Ovary (tissue), 10 donors: ENCODE measurements around the gene SH3BP5L. TPM values are rescaled to one million over a fixed set of nuclear protein-coding genes. Genes with fewer than 3 reads are reported as not detected.

Source experiments
- DNase-seq, 5 donors: peaks; one replicate each; pipeline ENCODE4 v3.0.0-alpha.2; 2019 to 2020
- H3K27ac ChIP-seq, 2 donors: fragments of 200-600 bp; one replicate each; pipeline versions ENCODE4 v1.5.1 to v1.8.0; 2019 to 2022
- H3K27me3 ChIP-seq: fragments of 200-600 bp; one replicate; pipeline ENCODE4 v1.8.0; 2022
- H3K36me3 ChIP-seq: fragments of 200-600 bp; sonication (generic); one replicate; pipeline ENCODE4 v1.5.1; 2019
- H3K4me1 ChIP-seq: one replicate; pipeline ENCODE4 v1.8.1; 2013; ENCODE audit warnings: mild to moderate bottlenecking, moderate library complexity; ENCODE audit not compliant: insufficient read depth
- H3K4me3 ChIP-seq: fragments of 200-600 bp; sonication (generic); one replicate; pipeline ENCODE4 v1.5.1; 2017
- H3K9me3 ChIP-seq, 2 donors: fragments of 200-600 bp in 1 of 2; sonication (generic) in 1 of 2; one replicate each; pipeline versions ENCODE4 v1.5.1 to v1.8.1; 2013 to 2019; ENCODE audit warnings: mild to moderate bottlenecking in 1 of 2, moderate library complexity in 1 of 2
- EP300 ChIP-seq: sonication (generic); formaldehyde crosslinking; IDR thresholded peaks from one replicate; pipeline ENCODE4 v1.6.1; 2017; ENCODE audit warnings: antibody characterized with exemption
- POLR2A ChIP-seq: fragments of 450-650 bp; IDR thresholded peaks from one replicate; pipeline ENCODE4 v1.6.1; 2017; ENCODE audit warnings: antibody characterized with exemption, mild to moderate bottlenecking, moderate library complexity
- WGBS, 3 donors: extraction: QIAGEN DNeasy Blood & Tissue Kit in 1 of 3; methylation state at CpG; one replicate each; pipeline versions ENCODE4 v1.1.5 to v1.1.7; 2013 to 2017; 5-methylcytosine and 5-hydroxymethylcytosine counted together
- intact Hi-C, 4 donors: fragments of 100-400 bp; cut with DNase I; formaldehyde crosslinking; loops; one replicate each; pipeline versions ENCODE4 v1.11.0 to v1.15.1; 2022 to 2023
- long read RNA-seq, 3 donors: library from polyadenylated mRNA in 2 of 3; unstranded in 2 of 3; transcript quantifications; one replicate each; pipeline ENCODE4 v2.0.0 and lab custom pipeline, GENCODE V29; 2021 to 2026
- polyA plus RNA-seq, 2 donors: library from polyadenylated mRNA; stranded (reverse); fragments of 200-250 nt in 1 of 2; fragments of 350-450 nt in 1 of 2; fragmentation: Illumina TruSeq in 1 of 2; extraction: RNeasy Lipid Tissue Mini Kit (QIAGEN cat#74804) in 1 of 2; gene quantifications; one replicate each; pipeline ENCODE4 v1.2.3, GENCODE V29; 2013 to 2014
- total RNA-seq, 7 donors: library from RNA; depleted of rRNA in 2 of 7; stranded (reverse); fragments of >200 nt in 2 of 7; fragmentation: NEBNext Ultra II Directional in 3 of 7; extraction: Animal tissue kit (Norgen Biotek cat#: 25700) in 3 of 7; gene quantifications; one replicate each; pipeline versions ENCODE4 v1.1.0 to v1.2.4, GENCODE V29; 2016 to 2023
- TF ChIP-seq, protein P1 (sequence below), 3 donors: fragments of 450-650 bp in 2 of 3; fragments of 200-600 bp in 1 of 3; IDR thresholded peaks; one replicate each; pipeline versions ENCODE4 v1.5.1 to v1.8.0; 2016 to 2022; ENCODE audit warnings: antibody characterized with exemption in 3 of 3, mild to moderate bottlenecking in 1 of 3
- donor health status: DM: no; HTN: no; CAD: no; lungs with moderate emphysema.
- donor health status: DM: no; HTN: no; CAD: no.
- donor health status: Bipolar disorder and iron deficiency.
- donor health status: DM: yes; HTN: yes; CAD: no.
- donor health status: DM: no; HTN: no; CAD: no.
- donor health status: DM: yes; HTN: yes; CAD: no.

The SH3BP5L gene
- total RNA-seq (10 to 100 TPM in 6 of 7 donors, 1 to 10 TPM in 1; 9.4 to 16.8 (median 13.9) TPM), polyA plus RNA-seq (10 to 100 TPM in 1 of 2 donors, 1 to 10 TPM in 1; 8.1 to 13.8 TPM)
- long read RNA-seq, donor 1, partial matches to known transcripts: 3 of 3 reads
- long read RNA-seq, donor 1, other reads (novel, unspliced or antisense): 0 of 3 reads
- long read RNA-seq, donor 2, transcript SH3BP5L-201 (7 exons, 3,861 nt): major isoform, 7 of 14 reads
- long read RNA-seq, donor 2, partial matches to known transcripts: 6 of 14 reads
- long read RNA-seq, donor 2, other reads (novel, unspliced or antisense): 0 of 14 reads
- long read RNA-seq, donor 3, partial matches to known transcripts: 1 of 1 reads
- long read RNA-seq, donor 3, other reads (novel, unspliced or antisense): 0 of 1 reads

DNA sequence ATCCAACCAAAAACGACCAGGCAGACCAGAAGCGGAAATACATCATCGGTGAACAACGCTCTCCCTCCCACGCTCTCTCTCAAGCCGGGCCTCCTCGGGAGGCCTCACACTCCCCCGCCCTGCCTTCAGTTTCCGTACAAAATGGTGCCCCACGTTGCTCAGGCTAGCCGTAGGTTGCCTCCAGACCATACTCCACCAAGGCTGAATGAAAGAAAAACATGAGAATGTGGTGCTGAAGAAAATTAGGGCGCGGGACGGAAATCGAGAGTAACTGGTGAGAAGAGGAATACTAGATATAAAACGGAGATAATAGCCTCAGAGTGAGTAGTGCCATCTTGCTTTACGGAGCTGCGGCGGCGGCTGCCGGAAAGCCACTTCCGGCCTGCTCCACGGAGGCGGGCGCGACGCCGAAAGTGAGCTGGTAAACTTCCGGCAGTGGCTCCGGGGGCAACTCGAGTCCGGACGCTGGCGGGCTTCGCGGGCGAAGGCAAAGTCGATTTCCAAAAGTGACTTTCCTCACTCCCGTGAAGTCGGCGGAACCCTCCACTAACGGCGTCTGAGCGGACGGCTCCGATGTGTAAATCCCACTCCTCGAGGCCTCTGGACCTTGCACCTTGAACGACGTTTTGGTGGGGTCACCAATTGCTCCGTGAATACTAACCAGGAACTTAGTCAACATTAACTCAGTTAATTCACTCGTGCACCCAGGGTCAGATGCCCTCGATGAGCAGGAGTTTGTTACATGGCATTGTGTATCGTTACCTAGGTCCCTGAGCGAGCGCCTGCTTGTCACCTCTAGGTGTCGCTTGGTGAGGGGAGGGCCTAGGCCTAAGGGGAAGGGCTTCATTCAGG is at the start of gene SH3BP5L:
SH3BP5L (minus strand) TSS at position 7 of the 852 bp plus-strand sequence. CDS start 980 bp downstream, outside the sequence.
- DNase-seq: peak; percentile 91 to 94 (median 93)
- 0% methylated on average over 56 of the region's 56 CpGs for WGBS, 3 donors
- no peaks in the 10 kb centered on the region for H3K27me3 ChIP-seq
- TF ChIP-seq EP300: no peak
- TF ChIP-seq, protein P1, sequence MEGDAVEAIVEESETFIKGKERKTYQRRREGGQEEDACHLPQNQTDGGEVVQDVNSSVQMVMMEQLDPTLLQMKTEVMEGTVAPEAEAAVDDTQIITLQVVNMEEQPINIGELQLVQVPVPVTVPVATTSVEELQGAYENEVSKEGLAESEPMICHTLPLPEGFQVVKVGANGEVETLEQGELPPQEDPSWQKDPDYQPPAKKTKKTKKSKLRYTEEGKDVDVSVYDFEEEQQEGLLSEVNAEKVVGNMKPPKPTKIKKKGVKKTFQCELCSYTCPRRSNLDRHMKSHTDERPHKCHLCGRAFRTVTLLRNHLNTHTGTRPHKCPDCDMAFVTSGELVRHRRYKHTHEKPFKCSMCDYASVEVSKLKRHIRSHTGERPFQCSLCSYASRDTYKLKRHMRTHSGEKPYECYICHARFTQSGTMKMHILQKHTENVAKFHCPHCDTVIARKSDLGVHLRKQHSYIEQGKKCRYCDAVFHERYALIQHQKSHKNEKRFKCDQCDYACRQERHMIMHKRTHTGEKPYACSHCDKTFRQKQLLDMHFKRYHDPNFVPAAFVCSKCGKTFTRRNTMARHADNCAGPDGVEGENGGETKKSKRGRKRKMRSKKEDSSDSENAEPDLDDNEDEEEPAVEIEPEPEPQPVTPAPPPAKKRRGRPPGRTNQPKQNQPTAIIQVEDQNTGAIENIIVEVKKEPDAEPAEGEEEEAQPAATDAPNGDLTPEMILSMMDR (IDR thresholded peaks at IDR 0.05): peak; percentile 21 to 58 (median 45)
- TF ChIP-seq POLR2A: peak; percentile 92
- intact Hi-C loops: no loop called here
- H3K36me3 ChIP-seq: no peaks in the 10 kb centered on the region
- peak within 1 kb of the TSS; percentile 85 for H3K4me3 ChIP-seq
- peaks cover 23% of the 10 kb centered on the region for H3K4me1 ChIP-seq
- H3K27ac ChIP-seq: peak within 1 kb of the TSS; percentile 85
- no peaks in the 10 kb centered on the region for H3K9me3 ChIP-seq

DNA sequence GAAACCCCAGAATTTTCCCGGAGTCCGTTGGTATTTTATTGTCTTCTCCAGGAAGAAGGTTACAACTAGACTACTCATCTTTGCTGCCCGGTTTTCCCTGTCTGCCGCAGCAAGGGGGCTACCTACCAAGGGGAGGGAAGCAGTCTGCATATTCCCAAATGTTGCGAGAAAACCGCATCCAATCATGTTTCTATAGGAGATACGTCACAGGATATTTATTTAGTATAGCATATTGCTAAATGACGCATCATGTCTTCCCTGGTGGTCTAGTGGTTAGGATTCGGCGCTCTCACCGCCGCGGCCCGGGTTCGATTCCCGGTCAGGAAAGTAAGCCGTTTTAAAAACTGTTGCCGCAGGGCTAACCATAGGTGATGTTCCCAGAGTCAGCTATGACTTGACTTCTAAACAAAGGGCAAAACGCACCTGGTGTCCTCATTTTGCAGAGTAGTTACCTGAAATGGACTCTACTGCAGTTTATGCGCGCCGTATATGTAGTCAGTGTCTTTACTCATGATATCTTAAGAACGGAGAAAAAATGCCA is 48.3 kb upstream of the SH3BP5L start:
- 3 to 4% (median 4%) methylated on average over 23 of the region's 23 CpGs for WGBS, 3 donors

DNA sequence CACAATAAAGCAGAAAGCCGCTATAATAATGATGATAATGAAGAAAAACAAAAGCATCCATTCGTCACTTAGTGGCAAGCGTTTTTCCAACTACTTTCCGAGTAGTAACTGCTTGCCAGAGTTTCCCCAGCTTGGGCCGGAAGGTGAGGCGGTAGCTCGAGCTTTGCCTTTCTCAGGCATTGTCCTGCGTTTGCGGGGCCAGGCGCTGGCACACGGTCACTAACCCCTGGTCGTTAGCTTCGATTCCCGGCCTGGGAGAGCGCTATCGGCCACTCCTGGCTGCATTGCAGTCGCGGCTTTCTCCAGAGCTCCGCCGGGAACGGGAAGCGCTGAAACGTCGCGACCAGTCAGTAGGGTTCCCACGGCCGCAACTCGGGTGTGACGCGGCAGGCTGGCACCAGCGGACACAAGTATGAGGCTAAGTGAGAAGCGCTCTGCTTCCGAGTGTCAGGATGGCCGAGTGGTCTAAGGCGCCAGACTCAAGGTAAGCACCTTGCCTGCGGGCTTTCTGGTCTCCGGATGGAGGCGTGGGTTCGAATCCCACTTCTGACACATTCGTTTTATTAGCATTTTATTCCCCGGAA is 47.8 kb upstream of the SH3BP5L start:
- peak; percentile 50 for TF ChIP-seq POLR2A
- TF ChIP-seq, protein P1 (IDR thresholded peaks at IDR 0.05): no peak
- peak overlapping the region; percentile 69 for H3K4me3 ChIP-seq
- no peaks in the 10 kb centered on the region for H3K4me1 ChIP-seq
- H3K27ac ChIP-seq: peak overlapping the region; percentile 94 to 95
- peak; percentile 95 to 98 (median 97) for DNase-seq
- no peaks in the 10 kb centered on the region for H3K9me3 ChIP-seq
- intact Hi-C loops: no loop called here
- H3K27me3 ChIP-seq: no peaks in the 10 kb centered on the region
- H3K36me3 ChIP-seq: no peaks in the 10 kb centered on the region
- 0 to 1% (median 0%) methylated on average over 41 of the region's 41 CpGs for WGBS, 3 donors

More for the DNA sequence above, 48.3 kb upstream of the SH3BP5L start:
- Histone ChIP-seq H3K27ac (peak overlapping the region; percentile 94 to 95), H3K9me3 (no peaks in the 10 kb centered on the region), H3K4me1 (no peaks in the 10 kb centered on the region), H3K27me3 (no peaks in the 10 kb centered on the region), H3K4me3 (peak overlapping the region; percentile 69), H3K36me3 (no peaks in the 10 kb centered on the region)
- TF ChIP-seq, protein P1 (IDR thresholded peaks at IDR 0.05): no peak
- TF ChIP-seq EP300 (peak; percentile 17), POLR2A (no peak)
- intact Hi-C loops: no loop called here
- DNase-seq: peak; percentile 71 to 90 (median 84)
